ENCODE results near the gene ASB2. TPM values are rescaled to one million over a fixed set of nuclear protein-coding genes. Genes with fewer than 3 reads are reported as not detected.

ASB2 gene
- total RNA-seq, 1 experiment from 2014 or later, result not detected

GRCh38 chr14:93898081-93898611, 78.2 kb downstream of the ASB2 start:
- Histone ChIP-seq H3K4me3 (no peak overlapping the region), H3K27me3 (ENCODE audit: insufficient read depth, low read depth) (peaks cover 69% of the 10 kb centered on the region), H3K9me3 (ENCODE audit: insufficient read depth, low read depth) (no peaks in the 10 kb centered on the region), H3K4me2 (no peak overlapping the region), H2AFZ (no peak overlapping the region), H3K27ac (no peak overlapping the region), H3K4me1 (replicated peaks; ENCODE audit: insufficient read depth) (no peaks in the 10 kb centered on the region), H3F3A (ENCODE audit: insufficient read depth, low read depth) (no peaks in the 10 kb centered on the region), H3K79me2 (ENCODE audit: low read depth) (no peaks in the 10 kb centered on the region), H3K36me3 (ENCODE audit: low read depth) (no peaks in the 10 kb centered on the region), H3K9me2 (ENCODE audit: insufficient read depth) (no peaks in the 10 kb centered on the region), H4K20me1 (ENCODE audit: insufficient read depth) (no peaks in the 10 kb centered on the region)
- no peak for DNase-seq
- CTCF ChIA-PET, result no interaction called here
- TF ChIP-seq CTCF (conservative IDR thresholded peaks at IDR 0.05) (no peak), EZH2 (IDR thresholded peaks at IDR 0.05; ENCODE audit: low read depth) (no peak)
- BruUV-seq (replicated peaks), result no TSS peak
- POLR2A ChIA-PET (ENCODE audit: unreplicated experiment), result no interaction called here
- intact Hi-C loops (cut with micrococcal nuclease; ENCODE audit: unreplicated experiment), result no loop called here

GRCh38 chr14:93897476-93897845, 78.9 kb downstream of the ASB2 start:
- H3K27ac ChIP-seq, result no peak overlapping the region
- no TSS peak for BruUV-seq (replicated peaks)
- no peaks in the 10 kb centered on the region for H3K4me1 ChIP-seq (replicated peaks; ENCODE audit: insufficient read depth)
- H3K4me2 ChIP-seq, result no peak overlapping the region
- no peak for DNase-seq
- no peaks in the 10 kb centered on the region for H3K9me2 ChIP-seq (ENCODE audit: insufficient read depth)
- H3K9me3 ChIP-seq (ENCODE audit: insufficient read depth, low read depth), result no peaks in the 10 kb centered on the region
- H3K27me3 ChIP-seq (ENCODE audit: insufficient read depth, low read depth), result peaks cover 68% of the 10 kb centered on the region
- H3F3A ChIP-seq (ENCODE audit: insufficient read depth, low read depth), result no peaks in the 10 kb centered on the region
- no peak overlapping the region for H3K4me3 ChIP-seq
- H3K79me2 ChIP-seq (ENCODE audit: low read depth), result no peaks in the 10 kb centered on the region
- ChIA-PET CTCF (no interaction called here), POLR2A (ENCODE audit: unreplicated experiment) (no interaction called here)
- intact Hi-C loops (cut with micrococcal nuclease; ENCODE audit: unreplicated experiment), result no loop called here
- H2AFZ ChIP-seq, result no peak overlapping the region
- H3K36me3 ChIP-seq (ENCODE audit: low read depth), result no peaks in the 10 kb centered on the region
- no peaks in the 10 kb centered on the region for H4K20me1 ChIP-seq (ENCODE audit: insufficient read depth)
- TF ChIP-seq CTCF (conservative IDR thresholded peaks at IDR 0.05) (no peak), EZH2 (IDR thresholded peaks at IDR 0.05; ENCODE audit: low read depth) (no peak)

GRCh38 chr14:93895023-93895604, 81.3 kb downstream of the ASB2 start:
- Histone ChIP-seq H3K27me3 (ENCODE audit: insufficient read depth, low read depth) (peaks cover 82% of the 10 kb centered on the region), H3K9me2 (ENCODE audit: insufficient read depth) (no peaks in the 10 kb centered on the region), H3K79me2 (ENCODE audit: low read depth) (no peaks in the 10 kb centered on the region), H4K20me1 (ENCODE audit: insufficient read depth) (no peaks in the 10 kb centered on the region), H3K4me3 (no peak overlapping the region), H3K4me1 (replicated peaks; ENCODE audit: insufficient read depth) (no peaks in the 10 kb centered on the region), H3K36me3 (ENCODE audit: low read depth) (no peaks in the 10 kb centered on the region), H3K27ac (no peak overlapping the region), H3F3A (ENCODE audit: insufficient read depth, low read depth) (no peaks in the 10 kb centered on the region), H3K4me2 (no peak overlapping the region), H3K9me3 (ENCODE audit: insufficient read depth, low read depth) (no peaks in the 10 kb centered on the region), H2AFZ (no peak overlapping the region)
- no peak for DNase-seq
- no TSS peak for BruUV-seq (replicated peaks)
- POLR2A ChIA-PET (ENCODE audit: unreplicated experiment), result no interaction called here
- CTCF ChIA-PET, result no interaction called here
- TF ChIP-seq EZH2 (IDR thresholded peaks at IDR 0.05; ENCODE audit: low read depth) (no peak), CTCF (conservative IDR thresholded peaks at IDR 0.05) (no peak)
- intact Hi-C loops (cut with micrococcal nuclease; ENCODE audit: unreplicated experiment), result no loop called here

All from PC-9 (cell line).